HCT116 (cell line): Measurements from ENCODE around the gene MANEAL. TPM values are rescaled to one million over a fixed set of nuclear protein-coding genes. Genes with fewer than 3 reads are reported as not detected.

Experiments used
- ATAC-seq: fragments of 200-7000 bp; cut with Tn5 transposase; 2 replicates; pipeline ENCODE4 v1.9.1; 2020; ENCODE audit warnings: mild to moderate bottlenecking, moderate library complexity
- BruUV-seq: library from RNA; stranded (reverse); fragments of 400-500 nt; replicated peaks from 2 replicates; lab custom pipeline; 2021; lab: Mats Ljungman, UMichigan
- CTCF ChIA-PET: fragments of 300-600 bp; sonication (Branson Sonifier 250); formaldehyde crosslinking; loops from one replicate; lab custom pipeline; 2021; ENCODE audit warnings: antibody characterized with exemption; lab: Charles Lee
- POLR2A ChIA-PET: fragments of 300-600, 350-600 bp; sonication (Branson Sonifier 250); formaldehyde crosslinking; loops from one replicate; lab custom pipeline; 2021; ENCODE audit warnings: antibody characterized with exemption; lab: Charles Lee
- RAD21 ChIA-PET, 2 experiments: fragments of 300-600 bp; sonication (Branson Sonifier 250); formaldehyde crosslinking; loops; one replicate each; lab custom pipeline; 2023; ENCODE audit warnings: low total read pairs in 2 of 2; ENCODE audit not compliant: uncharacterized antibody in 2 of 2, unreplicated experiment in 2 of 2, low non-redundant PET in 1 of 2; lab: Charles Lee
- DNase-seq: peaks from one replicate; pipeline ENCODE4 v3.0.0-alpha.2; 2010; ENCODE audit warnings: low read depth, low spot score
- H2AFZ ChIP-seq: fragments of 200-600 bp; shearing (Covaris generic), sonication (generic); 2 replicates; pipeline ENCODE4 v1.6.1; 2017; ENCODE audit warnings: low read depth, mixed run types, mixed read lengths, antibody characterized with exemption, low read length; ENCODE audit not compliant: poor library complexity, severe bottlenecking
- H3K27ac ChIP-seq: 2 replicates; pipeline ENCODE4 v1.5.1; 2012; ENCODE audit warnings: low read depth, low read length
- H3K27me3 ChIP-seq: fragments of 200-600 bp; sonication (generic); 2 replicates; pipeline ENCODE4 v1.6.1; 2016; ENCODE audit warnings: mixed run types, low read length, mixed read lengths; ENCODE audit not compliant: insufficient read depth
- H3K36me3 ChIP-seq, 2 experiments: fragments of 200-500 bp in 1 of 2; fragments of 200-600 bp in 1 of 2; sonication (Bioruptor generic) in 1 of 2; sonication (generic) in 1 of 2; 2 replicates each; pipeline versions ENCODE4 v1.5.1 to v1.6.1; 2014 to 2016; ENCODE audit warnings: low read length in 2 of 2, inconsistent platforms in 1 of 2, mixed read lengths in 1 of 2, mixed run types in 1 of 2; ENCODE audit not compliant: insufficient read depth in 2 of 2, control insufficient read depth in 1 of 2
- H3K4me1 ChIP-seq, 2 experiments: fragments of 200-600 bp in 1 of 2; sonication (generic) in 1 of 2; 2 replicates each; pipeline versions ENCODE4 v1.5.1 to v1.6.1; 2012 to 2017; ENCODE audit warnings: low read length in 2 of 2, inconsistent platforms in 1 of 2, mild to moderate bottlenecking in 1 of 2, mixed read lengths in 1 of 2, mixed run types in 1 of 2, moderate library complexity in 1 of 2; ENCODE audit not compliant: insufficient read depth in 2 of 2, control insufficient read depth in 1 of 2
- H3K4me2 ChIP-seq: fragments of 200-600 bp; sonication (generic); 2 replicates; pipeline ENCODE4 v1.6.1; 2017; ENCODE audit warnings: mixed run types, low read length, mixed read lengths
- H3K4me3 ChIP-seq, 2 experiments: fragments of 200-600 bp in 1 of 2; sonication (generic) in 1 of 2; replicated peaks in 1 of 2; 2 replicates each; pipeline ENCODE4 v1.5.1; 2011 to 2016; ENCODE audit warnings: low read length in 2 of 2, control low read depth in 1 of 2, low read depth in 1 of 2, mild to moderate bottlenecking in 1 of 2, mixed read lengths in 1 of 2, mixed run types in 1 of 2
- H3K79me2 ChIP-seq: fragments of 200-600 bp; sonication (generic); 2 replicates; pipeline ENCODE4 v1.6.1; 2017; ENCODE audit warnings: mild to moderate bottlenecking, mixed run types, low read length, moderate library complexity, mixed read lengths; ENCODE audit not compliant: insufficient read depth
- H3K9ac ChIP-seq: fragments of 200-600 bp; sonication (generic); 2 replicates; pipeline ENCODE4 v1.6.1; 2016; ENCODE audit warnings: low read length, mixed read lengths
- H3K9me2 ChIP-seq: fragments of 200-600 bp; sonication (generic), shearing (Covaris generic); 2 replicates; pipeline ENCODE4 v1.6.1; 2017; ENCODE audit warnings: mixed run types, mild to moderate bottlenecking, moderate library complexity; ENCODE audit not compliant: insufficient read depth
- H3K9me3 ChIP-seq, 2 experiments: fragments of 200-500 bp in 1 of 2; fragments of 200-600 bp in 1 of 2; sonication (Bioruptor generic) in 1 of 2; sonication (generic) in 1 of 2; 2 replicates each; pipeline ENCODE4 v1.6.1; 2014 to 2017; ENCODE audit warnings: low read length in 2 of 2, mixed read lengths in 2 of 2, inconsistent platforms in 1 of 2, low read depth in 1 of 2, mild to moderate bottlenecking in 1 of 2, mixed run types in 1 of 2, moderate library complexity in 1 of 2; ENCODE audit not compliant: control insufficient read depth in 1 of 2, insufficient read depth in 1 of 2
- H4K20me1 ChIP-seq: fragments of 200-600 bp; sonication (generic), shearing (Covaris generic); 2 replicates; pipeline ENCODE4 v1.6.1; 2017; ENCODE audit warnings: mixed run types, mild to moderate bottlenecking, moderate library complexity; ENCODE audit not compliant: insufficient read depth
- ATF3 ChIP-seq: IDR thresholded peaks from 2 replicates; pipeline ENCODE4 v1.6.1; 2012
- EGR1 ChIP-seq: IDR thresholded peaks from 2 replicates; pipeline ENCODE4 v1.6.1; 2012; ENCODE audit warnings: low read depth
- FOSL1 ChIP-seq: IDR thresholded peaks from 2 replicates; pipeline ENCODE4 v1.6.1; 2012; ENCODE audit warnings: low read depth
- POLR2A ChIP-seq: IDR thresholded peaks from 2 replicates; pipeline ENCODE4 v1.7.0; 2011; ENCODE audit warnings: borderline replicate concordance; ENCODE audit not compliant: insufficient read depth, insufficient read length; ENCODE audit errors: extremely low read depth
- RAD21 ChIP-seq: IDR thresholded peaks from 2 replicates; pipeline ENCODE4 v1.6.1; 2012; ENCODE audit warnings: low read depth, mild to moderate bottlenecking
- SP1 ChIP-seq: IDR thresholded peaks from 2 replicates; pipeline ENCODE4 v1.6.1; 2012; ENCODE audit warnings: low read depth
- SRF ChIP-seq: IDR thresholded peaks from 2 replicates; pipeline ENCODE4 v1.6.1; 2012; ENCODE audit warnings: low read depth
- TCF7L2 ChIP-seq: IDR thresholded peaks from 2 replicates; pipeline ENCODE4 v1.7.0; 2011; ENCODE audit warnings: borderline replicate concordance, inconsistent platforms; ENCODE audit not compliant: insufficient read depth, insufficient read length; ENCODE audit errors: extremely low read depth
- YY1 ChIP-seq: IDR thresholded peaks from 2 replicates; pipeline ENCODE4 v1.6.1; 2011; ENCODE audit warnings: low read length, low read depth, moderate library complexity, mild to moderate bottlenecking; ENCODE audit not compliant: insufficient replicate concordance; ENCODE audit errors: extremely low read depth
- intact Hi-C: fragments of 100-400 bp; cut with micrococcal nuclease; formaldehyde crosslinking; loops from 2 replicates; pipeline ENCODE4 v1.10.0; 2022
- total RNA-seq: library from RNA; stranded (reverse); gene quantifications from one replicate; pipeline ENCODE4 v1.2.1, GENCODE V29; 2021; ENCODE audit not compliant: unreplicated experiment

The MANEAL gene
- total RNA-seq, 1 experiment from 2014 or later: 17.3 TPM

- ATAC-seq (no peak), DNase-seq (no peak)
- Histone ChIP-seq H3K9ac (no peak overlapping the region), H4K20me1 (no peaks in the 10 kb centered on the region), H3K27ac (no peak overlapping the region), H3K4me3 (no peak overlapping the region), H3K9me2 (no peaks in the 10 kb centered on the region), H3K27me3 (no peaks in the 10 kb centered on the region), H3K79me2 (no peaks in the 10 kb centered on the region), H2AFZ (no peak overlapping the region), H3K4me2 (no peak overlapping the region), H3K36me3 (peaks cover 29 to 40% of the 10 kb centered on the region in 2 experiments; a peak in 3 of 4 replicates), H3K4me1 (peaks cover 0 to 10% of the 10 kb centered on the region in 2 experiments; a peak in 2 of 4 replicates), H3K9me3 (no peaks in the 10 kb centered on the region)
- ChIA-PET CTCF (no interaction called here), POLR2A (no interaction called here), RAD21 (no interaction called here)
- TF ChIP-seq RAD21 (no peak), FOSL1 (no peak), ATF3 (no peak), SRF (no peak), YY1 (no peak)
- intact Hi-C loops: no loop called here
- no TSS peak for BruUV-seq
These were observed 27.8 kb downstream of the MANEAL start for GRCh38 chr1:37821481-37821880.

GRCh38 chr1:37822906-37823815, 29.5 kb downstream of the MANEAL start:
- Histone ChIP-seq H3K4me3 (no peak overlapping the region), H4K20me1 (no peaks in the 10 kb centered on the region), H3K9me2 (no peaks in the 10 kb centered on the region), H3K9me3 (no peaks in the 10 kb centered on the region), H3K27ac (no peak overlapping the region), H2AFZ (no peak overlapping the region), H3K36me3 (peaks cover 22 to 36% of the 10 kb centered on the region in 2 experiments), H3K9ac (no peak overlapping the region), H3K79me2 (no peaks in the 10 kb centered on the region), H3K4me1 (peaks cover 0 to 10% of the 10 kb centered on the region in 2 experiments; a peak in 2 of 4 replicates), H3K27me3 (no peaks in the 10 kb centered on the region), H3K4me2 (no peak overlapping the region)
- TF ChIP-seq TCF7L2 (no peak), EGR1 (no peak), RAD21 (no peak), SP1 (no peak), POLR2A (no peak)
- ATAC-seq (no peak), DNase-seq (no peak)
- BruUV-seq: no TSS peak
- ChIA-PET RAD21 (no interaction called here), CTCF (no interaction called here), POLR2A (no interaction called here)
- intact Hi-C loops: no loop called here
